K562 (cell line): ENCODE results near the gene VPS16. TPM values are rescaled to one million over a fixed set of nuclear protein-coding genes. Genes with fewer than 3 reads are reported as not detected.

Source experiments
- ATAC-seq: fragments of 200-7000 bp; cut with Tn5 transposase; 3 replicates; pipeline ENCODE4 v1.9.1; 2020; ENCODE audit warnings: moderate library complexity
- BruUV-seq: library from RNA; stranded (reverse); fragments of 400-500 nt; replicated peaks from 2 replicates; lab custom pipeline; 2021; lab: Mats Ljungman, UMichigan
- CTCF ChIA-PET: fragments of 300-600 bp; formaldehyde crosslinking; extraction: SDS; loops from one replicate; lab custom pipeline; 2021; ENCODE audit warnings: low intra/inter-chr PET ratio; lab: Yijun Ruan, JAX
- POLR2A ChIA-PET: fragments of 300-600, 350-650 bp; sonication (Branson Sonifier 250); formaldehyde crosslinking; extraction: SDS; loops from one replicate; lab custom pipeline; 2021; ENCODE audit warnings: antibody characterized with exemption, inconsistent platforms; lab: Yijun Ruan, JAX
- DNase-seq, 4 experiments: peaks; one replicate each; pipeline versions ENCODE4 v3.0.0 to v3.0.0-alpha.2; 2011 to 2018; ENCODE audit warnings: low spot score in 3 of 4, mixed read lengths in 3 of 4; ENCODE audit errors: extremely low read depth in 1 of 4
- FAIRE-seq: peaks from 2 replicates; lab custom pipeline; 2011; peaks lifted over from hg19 to GRCh38; lab: Jason Lieb, UNC
- H2AFZ ChIP-seq: 2 replicates; pipeline ENCODE4 v1.6.0; 2011; ENCODE audit warnings: low read depth, low read length, control low read depth, inconsistent platforms
- H3K27ac ChIP-seq: fragments of 200-600 bp; 3 replicates; pipeline ENCODE4 v1.8.0; 2011; ENCODE audit warnings: low read depth, mild to moderate bottlenecking, control low read depth, inconsistent platforms, low read length, moderate library complexity, mixed read lengths; ENCODE audit errors: extremely low read depth
- H3K27me3 ChIP-seq, 2 experiments: fragments of 300-600 bp in 1 of 2; 2 replicates in 1 of 2; 3 replicates in 1 of 2; pipeline versions ENCODE4 v1.6.0 to v1.8.0; 2011; ENCODE audit warnings: inconsistent platforms in 2 of 2, low read length in 2 of 2, mild to moderate bottlenecking in 1 of 2, mixed read lengths in 1 of 2, moderate library complexity in 1 of 2; ENCODE audit not compliant: control insufficient read depth in 2 of 2, insufficient read depth in 2 of 2
- H3K36me3 ChIP-seq: fragments of 300-600 bp; 3 replicates; pipeline ENCODE4 v1.8.0; 2011; ENCODE audit warnings: mild to moderate bottlenecking, low read length, inconsistent platforms; ENCODE audit not compliant: control insufficient read depth, insufficient read depth
- H3K4me1 ChIP-seq, 2 experiments: fragments of 200-600 bp in 1 of 2; replicated peaks in 1 of 2; 2 replicates in 1 of 2; 3 replicates in 1 of 2; pipeline versions ENCODE4 v1.5.1 to v1.8.0; 2011; ENCODE audit warnings: inconsistent platforms in 2 of 2, low read length in 2 of 2, mild to moderate bottlenecking in 1 of 2, mixed read lengths in 1 of 2, moderate library complexity in 1 of 2; ENCODE audit not compliant: control insufficient read depth in 2 of 2, insufficient read depth in 2 of 2
- H3K4me2 ChIP-seq: 2 replicates; pipeline ENCODE4 v1.6.1; 2011; ENCODE audit warnings: low read length, control low read depth, inconsistent platforms, mixed read lengths; ENCODE audit not compliant: insufficient read depth
- H3K4me3 ChIP-seq: fragments of 200-600 bp; sonication (generic), shearing (Covaris generic); 2 replicates; pipeline ENCODE4 v1.5.1; 2016; ENCODE audit warnings: control low read depth, inconsistent platforms
- H3K79me2 ChIP-seq: fragments of 200-600 bp; 3 replicates; pipeline ENCODE4 v1.8.0; 2011; ENCODE audit warnings: low read length, inconsistent platforms; ENCODE audit not compliant: control insufficient read depth, insufficient read depth
- H3K9ac ChIP-seq, 2 experiments: 2 replicates each; pipeline versions ENCODE4 v1.6.0 to v1.6.1; 2011; ENCODE audit warnings: low read depth in 2 of 2, low read length in 2 of 2, control low read depth in 1 of 2, inconsistent platforms in 1 of 2, mild to moderate bottlenecking in 1 of 2, mixed read lengths in 1 of 2; ENCODE audit not compliant: insufficient read depth in 1 of 2
- H3K9me1 ChIP-seq: one replicate; pipeline ENCODE4 v1.6.0; 2011; ENCODE audit warnings: inconsistent platforms, mild to moderate bottlenecking, low read length, moderate library complexity; ENCODE audit not compliant: control insufficient read depth, insufficient read depth
- H3K9me3 ChIP-seq: replicated peaks from 2 replicates; pipeline ENCODE4 v1.5.1; 2011; ENCODE audit warnings: low read depth, low read length, inconsistent platforms; ENCODE audit not compliant: control insufficient read depth, insufficient read depth
- H4K20me1 ChIP-seq: replicated peaks from 2 replicates; pipeline ENCODE4 v1.6.1; 2011; ENCODE audit warnings: low read length, inconsistent platforms, mixed read lengths; ENCODE audit not compliant: control insufficient read depth, insufficient read depth
- ARNT ChIP-seq, 2 experiments: fragments of 450-650 bp; IDR thresholded peaks; 2 replicates each; pipeline ENCODE4 v1.6.1; 2016; ENCODE audit warnings: mild to moderate bottlenecking in 1 of 2
- FOXK1 ChIP-seq: sonication (generic); formaldehyde crosslinking; IDR thresholded peaks from 2 replicates; pipeline ENCODE4 v1.8.0; 2022; ENCODE audit warnings: missing genetic modification reagents, mild to moderate bottlenecking, borderline replicate concordance
- GTF3C2 ChIP-seq: IDR thresholded peaks from 3 replicates; pipeline ENCODE4 v1.6.1; 2011; ENCODE audit warnings: borderline replicate concordance, mild to moderate bottlenecking, moderate library complexity; ENCODE audit not compliant: insufficient read length; ENCODE audit errors: extremely low read depth
- MCM2 ChIP-seq: fragments of 450-650 bp; IDR thresholded peaks from 2 replicates; pipeline ENCODE4 v1.6.1; 2017; ENCODE audit warnings: low read depth, mild to moderate bottlenecking
- MTA1 ChIP-seq: fragments of 450-650 bp; IDR thresholded peaks from 2 replicates; pipeline ENCODE4 v1.6.1; 2017; ENCODE audit warnings: borderline replicate concordance
- MYC ChIP-seq, 2 experiments: fragments of 250-450 bp in 1 of 2; sonication (Bioruptor Pico) in 1 of 2; IDR thresholded peaks; 2 replicates each; pipeline versions ENCODE4 v1.5.1 to v1.6.1; 2012 to 2021; ENCODE audit warnings: low read depth in 2 of 2, borderline replicate concordance in 1 of 2, improper control_type of control experiment in 1 of 2, low read length in 1 of 2, mild to moderate bottlenecking in 1 of 2, moderate library complexity in 1 of 2
- NR4A1 ChIP-seq, 2 experiments: fragments of 250-450 bp in 1 of 2; fragments of 450-650 bp in 1 of 2; sonication (Bioruptor Pico) in 1 of 2; IDR thresholded peaks; 2 replicates each; pipeline versions ENCODE4 v1.4.0 to v1.6.1; 2016 to 2020; ENCODE audit warnings: mild to moderate bottlenecking in 2 of 2, missing compliant biosample characterization in 1 of 2, missing genetic modification characterization in 1 of 2, moderate library complexity in 1 of 2
- SP2 ChIP-seq: IDR thresholded peaks from 2 replicates; pipeline ENCODE4 v1.6.1; 2011; ENCODE audit warnings: mild to moderate bottlenecking, low read depth, low read length, moderate library complexity; ENCODE audit not compliant: poor library complexity, severe bottlenecking; ENCODE audit errors: extremely low read depth
- ZKSCAN3 ChIP-seq: fragments of 250-450 bp; sonication (Bioruptor Pico); IDR thresholded peaks from 2 replicates; pipeline ENCODE4 v1.4.0; 2020
- ZZZ3 ChIP-seq: fragments of 450-650 bp; IDR thresholded peaks from 2 replicates; pipeline ENCODE4 v1.6.1; 2016; ENCODE audit warnings: antibody characterized with exemption, mild to moderate bottlenecking, moderate library complexity
- WGBS: fragments of 100-300 bp; shearing (Covaris generic); methylation state at CpG from one replicate; pipeline ENCODE4 v1.1.6; 2016; ENCODE audit warnings: low coverage, mixed read lengths; ENCODE audit not compliant: insufficient coverage; ENCODE audit errors: missing lambda C conversion rate; 5-methylcytosine and 5-hydroxymethylcytosine counted together
- in situ Hi-C: fragments of 300-500 bp; cut with MboI; formaldehyde crosslinking; loops from 4 replicates; pipeline ENCODE4 v1.15.0; 2018; ENCODE audit warnings: inconsistent platforms, mixed read lengths
- intact Hi-C: fragments of 100-400 bp; cut with micrococcal nuclease; formaldehyde crosslinking; loops from 2 replicates; pipeline ENCODE4 v1.14.2; 2022
- polyA plus RNA-seq, 8 experiments: library from polyadenylated mRNA; depleted of rRNA in 4 of 8; stranded (reverse) in 5 of 8; unstranded in 3 of 8; fragments of >200 nt; fragmentation: Nextera tagmentation in 2 of 8; fragmentation: Illumina TruSeq in 1 of 8; extraction: Ambion mirVana in 2 of 8; extraction: Trizol in 1 of 8; gene quantifications; 2 replicates each; pipeline versions ENCODE4 v1.2.1 to v1.2.3, GENCODE V29; 2011 to 2014; ENCODE audit warnings: inconsistent platforms in 1 of 8, missing spikeins in 1 of 8
- total RNA-seq, 7 experiments: library from RNA; depleted of rRNA in 6 of 7; stranded (reverse); fragments of >200 nt in 6 of 7; fragmentation: Illumina TruSeq in 2 of 7; extraction: Trizol in 2 of 7; gene quantifications; 2 replicates each; pipeline versions ENCODE4 v1.2.1 to v1.2.3, GENCODE V29; 2011 to 2021; ENCODE audit warnings: low replicate concordance in 1 of 7

Gene VPS16
- total and polyA plus RNA-seq, 9 of the 15 experiments (the other 6 are each of a cell fraction or from before 2014, with no cell fraction given) = 6.8 to 24.7 (median 14.0) TPM

DNA sequence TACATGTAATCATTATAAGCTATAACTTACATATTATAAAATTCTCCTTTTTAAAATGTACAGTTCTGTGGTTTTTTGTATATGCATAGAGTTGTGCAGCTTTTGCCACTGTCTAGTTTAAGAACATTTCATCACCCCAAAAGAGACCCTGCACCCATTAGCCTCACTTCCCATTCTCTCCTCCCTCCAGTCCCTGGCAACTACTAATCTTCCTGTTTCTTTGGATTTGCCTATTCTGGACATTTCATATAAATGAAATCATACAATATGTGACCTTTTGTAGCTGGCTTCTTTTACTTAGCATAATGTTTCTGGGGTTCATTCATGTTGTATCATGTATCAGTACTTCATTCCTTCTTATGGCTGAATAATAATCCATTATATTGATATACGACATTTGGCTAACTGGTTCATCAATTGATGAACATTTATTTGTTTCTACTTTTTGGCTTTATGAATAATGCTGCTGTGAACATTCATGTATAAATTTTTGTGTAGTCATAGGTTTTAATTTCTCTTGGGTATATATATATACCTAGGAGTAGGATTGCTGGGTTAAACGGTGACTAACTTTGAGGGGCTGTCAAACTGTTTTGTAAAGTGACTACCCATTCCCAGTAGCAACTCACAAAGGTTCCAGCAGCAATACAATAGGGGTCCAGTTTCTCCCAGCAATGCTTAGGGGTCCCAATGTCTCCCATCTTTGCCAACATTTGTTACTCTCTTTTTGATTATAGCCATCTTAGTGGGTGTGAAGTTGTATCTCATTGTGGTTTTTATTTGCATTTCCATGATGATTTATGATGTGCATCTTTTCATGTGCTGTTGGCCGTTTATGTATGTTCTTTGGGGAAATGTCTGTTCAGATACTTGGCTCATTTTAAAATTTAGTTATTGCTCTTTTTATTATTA is 43.4 kb downstream of the VPS16 start:
- Histone ChIP-seq H3K4me1 (peaks cover 0 to 4% of the 10 kb centered on the region in 2 experiments; a peak in 2 of 5 replicates), H3K79me2 (peaks cover 85% of the 10 kb centered on the region)
- no peak for DNase-seq
- TF ChIP-seq ZZZ3 (no peak), ARNT (IDR thresholded peaks at IDR 0.05) (no peak), MTA1 (no peak), GTF3C2 (no peak), MCM2 (no peak), SP2 (no peak), FOXK1 (CRISPR knock-in tag) (no peak), NR4A1 (CRISPR knock-in tag; IDR thresholded peaks at IDR 0.05) (no peak), NR4A1 (tag; IDR thresholded peaks at IDR 0.05) (no peak), MYC (IDR thresholded peaks at IDR 0.05; ENCODE audit: low read depth, low read length) (no peak), MYC (CRISPR knock-in tag; IDR thresholded peaks at IDR 0.05; ENCODE audit: borderline replicate concordance, low read depth) (no peak), ZKSCAN3 (CRISPR knock-in tag) (no peak)
- TF ChIP-seq, all 486 proteins: peak for 0
- in situ Hi-C loops = no loop called here
- Histone ChIP-seq H3K9me3 (no peaks in the 10 kb centered on the region), H3K9ac (no peak overlapping the region), H3K36me3 (peaks cover 2% of the 10 kb centered on the region; the same call in 1 of the 3 replicates), H3K4me2 (no peak overlapping the region), H3K4me3 (no peak overlapping the region), H3K27me3 (no peaks in the 10 kb centered on the region), H2AFZ (no peak overlapping the region), H4K20me1 (peaks cover 5% of the 10 kb centered on the region; the same call in 1 of the 2 replicates), H3K9me1 (no peaks in the 10 kb centered on the region), H3K27ac (no peak overlapping the region)
- ATAC-seq (no peak), FAIRE-seq (no peak)
- POLR2A ChIA-PET = interaction anchor here (0.6 kb wide), 1 partner anchor 9 kb away, joined by 4 read pairs; no protein-coding TSS in a partner anchor
- CTCF ChIA-PET = no interaction called here
- intact Hi-C loops = no loop called here
- BruUV-seq = no TSS peak
- WGBS = 62% methylated on average over 3 of the region's 3 CpGs
